GM13976 (cell line): Measurements from ENCODE around the gene B9D1.

Experiments used
- DNase-seq: peaks from one replicate; pipeline ENCODE4 v3.0.0; 2012; ENCODE audit warnings: low spot score
- CTCF ChIP-seq: IDR thresholded peaks from 2 replicates; pipeline ENCODE4 v1.5.1; 2012; ENCODE audit warnings: borderline replicate concordance, mild to moderate bottlenecking; ENCODE audit not compliant: insufficient read depth; ENCODE audit errors: extremely low read depth, missing control alignments, control extremely low read depth
- in situ Hi-C: fragments of 300-500 bp; cut with MboI; formaldehyde crosslinking; loops from one replicate; pipeline ENCODE4 v1.12.0; 2022; ENCODE audit warnings: low sequenced_read_pairs, mixed read lengths, inconsistent platforms; ENCODE audit not compliant: unreplicated experiment

Gene B9D1

GRCh38 chr17:19313066-19313745, 49.3 kb downstream of the B9D1 start:
- DNase-seq, result no peak
- TF ChIP-seq CTCF, result no peak
- in situ Hi-C loops, result no loop called here

- no peak for TF ChIP-seq CTCF
- DNase-seq, result no peak
- in situ Hi-C loops, result no loop called here
These were observed 50.1 kb downstream of the B9D1 start for GRCh38 chr17:19312406-19312805.

- in situ Hi-C loops, result no loop called here
- TF ChIP-seq CTCF, result no peak
- no peak for DNase-seq
These were observed 50.9 kb downstream of the B9D1 start for GRCh38 chr17:19311421-19312215.

GRCh38 chr17:19311016-19311415, 51.5 kb downstream of the B9D1 start:
- TF ChIP-seq CTCF, result no peak
- no peak for DNase-seq
- in situ Hi-C loops, result no loop called here

- in situ Hi-C loops, result no loop called here
- TF ChIP-seq CTCF, result no peak
- no peak for DNase-seq
These were observed 52.4 kb downstream of the B9D1 start for GRCh38 chr17:19310151-19310550.

- no peak for TF ChIP-seq CTCF
- in situ Hi-C loops, result no loop called here
- no peak for DNase-seq
These were observed 52.8 kb downstream of the B9D1 start for GRCh38 chr17:19309701-19310100.
